OCI-LY1 (cell line): Measurements from ENCODE around the gene MTHFD1L.

ENCODE experiments used
- H2AFZ ChIP-seq: fragments of 200-600 bp; sonication (generic), shearing (Covaris generic); 2 replicates; pipeline ENCODE4 v1.6.0; 2014; ENCODE audit warnings: antibody characterized with exemption, mild to moderate bottlenecking, low read length
- H3F3A ChIP-seq: fragments of 200-600 bp; sonication (generic), shearing (Covaris generic); 2 replicates; pipeline ENCODE4 v1.6.0; 2014; ENCODE audit warnings: mild to moderate bottlenecking, antibody characterized with exemption, low read length, moderate library complexity; ENCODE audit not compliant: insufficient read depth
- H3K27ac ChIP-seq: fragments of 200-600 bp; sonication (generic); 2 replicates; pipeline ENCODE4 v1.5.1; 2014; ENCODE audit warnings: low read length, mixed run types, mild to moderate bottlenecking, low read depth; ENCODE audit not compliant: poor library complexity, severe bottlenecking
- H3K27me3 ChIP-seq: fragments of 200-600 bp; sonication (generic); 2 replicates; pipeline ENCODE4 v1.6.0; 2014; ENCODE audit warnings: antibody characterized with exemption, mild to moderate bottlenecking, low read length, moderate library complexity; ENCODE audit not compliant: insufficient read depth
- H3K36me3 ChIP-seq: fragments of 200-600 bp; sonication (generic); 2 replicates; pipeline ENCODE4 v1.6.1; 2014; ENCODE audit warnings: mild to moderate bottlenecking, antibody characterized with exemption, low read length, moderate library complexity, mixed read lengths; ENCODE audit not compliant: insufficient read depth
- H3K4me1 ChIP-seq: fragments of 200-600 bp; sonication (generic); 2 replicates; pipeline ENCODE4 v1.5.1; 2014; ENCODE audit warnings: mild to moderate bottlenecking, low read length, moderate library complexity; ENCODE audit not compliant: insufficient read depth, severe bottlenecking
- H3K4me2 ChIP-seq: fragments of 200-600 bp; sonication (generic), shearing (Covaris generic); 2 replicates; pipeline ENCODE4 v1.6.1; 2014; ENCODE audit warnings: low read length
- H3K4me3 ChIP-seq: fragments of 200-600 bp; sonication (generic); 2 replicates; pipeline ENCODE4 v1.5.1; 2014; ENCODE audit warnings: low read length, low read depth, mild to moderate bottlenecking, mixed read lengths; ENCODE audit not compliant: poor library complexity, severe bottlenecking
- H3K79me2 ChIP-seq: fragments of 200-600 bp; shearing (Covaris generic); 2 replicates; pipeline ENCODE4 v1.6.1; 2016; ENCODE audit warnings: mixed run types, low read length, mixed read lengths; ENCODE audit not compliant: insufficient read depth
- H3K9ac ChIP-seq: fragments of 200-600 bp; sonication (generic), shearing (Covaris generic); 2 replicates; pipeline ENCODE4 v1.6.1; 2014; ENCODE audit warnings: mild to moderate bottlenecking, low read length, mixed read lengths
- H3K9me2 ChIP-seq: fragments of 200-600 bp; sonication (generic), shearing (Covaris generic); 2 replicates; pipeline ENCODE4 v1.6.1; 2014; ENCODE audit warnings: low read depth, mild to moderate bottlenecking, low read length, mixed read lengths
- H3K9me3 ChIP-seq: fragments of 200-600 bp; shearing (Covaris generic); 2 replicates; pipeline ENCODE4 v1.6.1; 2014; ENCODE audit warnings: low read length, mixed read lengths
- H4K20me1 ChIP-seq: fragments of 200-600 bp; sonication (generic), shearing (Covaris generic); 2 replicates; pipeline ENCODE4 v1.6.0; 2016; ENCODE audit warnings: mild to moderate bottlenecking, low read length; ENCODE audit not compliant: insufficient read depth
- CTCF ChIP-seq: fragments of 200-600 bp; sonication (generic), shearing (Covaris generic); IDR thresholded peaks from 2 replicates; pipeline ENCODE4 v1.5.1; 2017; ENCODE audit warnings: mild to moderate bottlenecking, antibody characterized with exemption, low read length, moderate library complexity, mixed read lengths
- EZH2 ChIP-seq: fragments of 200-600 bp; sonication (generic), shearing (Covaris generic); IDR thresholded peaks from 2 replicates; pipeline ENCODE4 v1.8.0; 2017; ENCODE audit warnings: borderline replicate concordance, mixed run types, mild to moderate bottlenecking, antibody characterized with exemption, low read length, moderate library complexity, mixed read lengths

The MTHFD1L gene

GRCh38 chr6:151093706-151094105, 228.2 kb downstream of the MTHFD1L start:
- no peaks in the 10 kb centered on the region for H4K20me1 ChIP-seq
- no peak overlapping the region for H3K4me2 ChIP-seq
- peaks cover 53% of the 10 kb centered on the region for H3K36me3 ChIP-seq
- H3K27ac ChIP-seq = no peak overlapping the region
- no peak overlapping the region for H2AFZ ChIP-seq
- H3K4me3 ChIP-seq = no peak overlapping the region
- no peaks in the 10 kb centered on the region for H3K9me3 ChIP-seq
- H3K9ac ChIP-seq = no peak overlapping the region
- no peaks in the 10 kb centered on the region for H3K79me2 ChIP-seq
- H3K4me1 ChIP-seq = no peaks in the 10 kb centered on the region
- no peaks in the 10 kb centered on the region for H3K9me2 ChIP-seq
- H3K27me3 ChIP-seq = no peaks in the 10 kb centered on the region
- no peaks in the 10 kb centered on the region for H3F3A ChIP-seq
- TF ChIP-seq CTCF (no peak), EZH2 (no peak)

GRCh38 chr6:151095538-151096254, 230.2 kb downstream of the MTHFD1L start:
- peaks cover 46% of the 10 kb centered on the region for H3K36me3 ChIP-seq
- H3K4me2 ChIP-seq = no peak overlapping the region
- H3K9me3 ChIP-seq = no peaks in the 10 kb centered on the region
- no peak for TF ChIP-seq EZH2
- no peak for TF ChIP-seq CTCF
- H3K9me2 ChIP-seq = no peaks in the 10 kb centered on the region
- no peak overlapping the region for H3K4me3 ChIP-seq
- H3K79me2 ChIP-seq = no peaks in the 10 kb centered on the region
- H4K20me1 ChIP-seq = no peaks in the 10 kb centered on the region
- no peak overlapping the region for H3K9ac ChIP-seq
- no peak overlapping the region for H2AFZ ChIP-seq
- no peaks in the 10 kb centered on the region for H3K4me1 ChIP-seq
- H3K27me3 ChIP-seq = no peaks in the 10 kb centered on the region
- H3K27ac ChIP-seq = no peak overlapping the region
- H3F3A ChIP-seq = no peaks in the 10 kb centered on the region

GRCh38 chr6:151096255-151096612, 230.7 kb downstream of the MTHFD1L start:
- TF ChIP-seq EZH2 = no peak
- no peak for TF ChIP-seq CTCF
- no peaks in the 10 kb centered on the region for H4K20me1 ChIP-seq
- H3K4me2 ChIP-seq = no peak overlapping the region
- no peak overlapping the region for H2AFZ ChIP-seq
- no peaks in the 10 kb centered on the region for H3K27me3 ChIP-seq
- no peak overlapping the region for H3K4me3 ChIP-seq
- no peak overlapping the region for H3K27ac ChIP-seq
- no peaks in the 10 kb centered on the region for H3K4me1 ChIP-seq
- no peaks in the 10 kb centered on the region for H3K79me2 ChIP-seq
- no peaks in the 10 kb centered on the region for H3K9me2 ChIP-seq
- no peak overlapping the region for H3K9ac ChIP-seq
- H3F3A ChIP-seq = no peaks in the 10 kb centered on the region
- H3K9me3 ChIP-seq = no peaks in the 10 kb centered on the region
- peaks cover 44% of the 10 kb centered on the region for H3K36me3 ChIP-seq
